Psoas muscle (tissue), 8 donors: ENCODE measurements around the gene TRIM50. TPM values are rescaled to one million over a fixed set of nuclear protein-coding genes. Genes with fewer than 3 reads are reported as not detected.
"Not testable (repeated sequence)": the region's sequence is repeated elsewhere in the genome, so short reads cannot be mapped to it uniquely, and the experiment has no call there.

Experiments used
- ATAC-seq, 4 donors: fragments of 200-7000 bp; cut with Tn5 transposase; one replicate each; pipeline ENCODE4 v1.9.1; 2020; ENCODE audit warnings: moderate library complexity in 3 of 4, mild to moderate bottlenecking in 2 of 4
- DNase-seq, 2 donors: peaks; one replicate each; pipeline ENCODE4 v3.0.0-alpha.2; 2020
- H3K27ac ChIP-seq: fragments of 200-600 bp; one replicate; pipeline ENCODE4 v1.8.0; 2022
- H3K27me3 ChIP-seq, 3 donors: fragments of 200-600 bp in 1 of 3; one replicate each; pipeline versions ENCODE4 v1.6.1 to v1.8.0; 2013 to 2022; ENCODE audit warnings: low read length in 2 of 3, mild to moderate bottlenecking in 2 of 3, moderate library complexity in 1 of 3; ENCODE audit not compliant: insufficient read depth in 3 of 3
- H3K36me3 ChIP-seq, 2 donors: fragments of 200-600 bp in 1 of 2; one replicate each; pipeline versions ENCODE4 v1.6.1 to v1.8.0; 2013 to 2022; ENCODE audit warnings: low read depth in 1 of 2, mild to moderate bottlenecking in 1 of 2, moderate library complexity in 1 of 2; ENCODE audit not compliant: insufficient read depth in 1 of 2
- H3K4me1 ChIP-seq: fragments of 200-600 bp; one replicate; pipeline ENCODE4 v1.8.0; 2022
- H3K4me3 ChIP-seq: fragments of 200-600 bp; one replicate; pipeline ENCODE4 v1.8.0; 2022; ENCODE audit warnings: mild to moderate bottlenecking
- H3K9me3 ChIP-seq: fragments of 200-600 bp; one replicate; pipeline ENCODE4 v1.8.0; 2022
- WGBS, 3 donors: extraction: QIAGEN DNeasy Blood & Tissue Kit; methylation state at CpG; one replicate each; pipeline versions ENCODE4 v1.1.6 to v1.1.7; 2013; 5-methylcytosine and 5-hydroxymethylcytosine counted together
- intact Hi-C, 2 donors: fragments of 100-400 bp; cut with DNase I; formaldehyde crosslinking; loops; one replicate each; pipeline versions ENCODE4 v1.11.0 to v1.14.2; 2022
- polyA plus RNA-seq, 3 donors: library from polyadenylated mRNA; stranded (reverse); fragments of 200-250 nt; gene quantifications; one replicate each; pipeline ENCODE4 v1.2.3, GENCODE V29; 2013
- total RNA-seq, 4 donors: library from RNA; stranded (reverse); fragmentation: NEBNext Ultra II Directional in 2 of 4; extraction: Animal tissue kit (Norgen Biotek cat#: 25700) in 2 of 4; gene quantifications; one replicate each; pipeline versions ENCODE4 v1.2.1 to v1.2.4, GENCODE V29; 2021 to 2023
- TF ChIP-seq, protein P1 (sequence below): fragments of 200-600 bp; IDR thresholded peaks from one replicate; pipeline ENCODE4 v1.8.0; 2022; ENCODE audit warnings: antibody characterized with exemption
- donor health status: healthy with polysubstance abuse.
- donor health status: DM: no; HTN: no; CAD: no; lungs with moderate emphysema.
- donor health status: Bipolar disorder and iron deficiency.
- donor health status: healthy.
- donor health status: DM: yes; HTN: yes; CAD: no.
- donor health status: DM: no; HTN: no; CAD: no.
- donor health status: DM: no; HTN: no; CAD: no.
- donor health status: DM: yes; HTN: yes; CAD: no.

TRIM50 gene
- total and polyA plus RNA-seq, 7 donors: 0.12 to 1.3 (median 0.32) TPM

DNA sequence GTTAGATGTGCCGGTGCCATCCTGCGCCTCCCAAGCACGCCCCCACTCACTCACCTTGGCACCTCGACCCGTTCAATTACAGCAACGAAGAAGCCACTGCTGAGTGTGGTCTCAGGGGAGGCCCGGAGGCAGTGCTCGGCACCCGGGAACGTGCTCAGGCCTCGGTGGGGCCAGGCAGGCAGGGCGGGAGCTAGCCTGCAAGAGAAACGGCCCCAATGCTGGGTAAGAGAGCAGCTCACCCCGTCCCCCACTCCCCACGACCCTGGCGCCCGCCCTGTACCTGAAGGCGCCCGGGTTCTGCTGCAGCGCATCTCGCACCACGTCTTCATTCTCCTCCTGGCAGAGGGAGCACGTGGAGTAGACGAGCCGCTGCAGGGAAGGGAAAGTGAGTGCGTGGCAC lies 24.3 kb downstream of the TRIM50 start:
- intact Hi-C loops: no loop called here
- ATAC-seq (no peak), DNase-seq (no peak)
- WGBS, 3 donors: 84 to 89% (median 85%) methylated on average over 23 to 26 of the region's 26 CpGs
- Histone ChIP-seq H3K4me3 (no peak overlapping the region), H3K36me3 (peaks cover 0 to 43% of the 10 kb centered on the region in 2 donors), H3K27me3 (no peaks in the 10 kb centered on the region), H3K4me1 (no peaks in the 10 kb centered on the region), H3K27ac (no peak overlapping the region), H3K9me3 (no peaks in the 10 kb centered on the region)
- TF ChIP-seq, protein P1, sequence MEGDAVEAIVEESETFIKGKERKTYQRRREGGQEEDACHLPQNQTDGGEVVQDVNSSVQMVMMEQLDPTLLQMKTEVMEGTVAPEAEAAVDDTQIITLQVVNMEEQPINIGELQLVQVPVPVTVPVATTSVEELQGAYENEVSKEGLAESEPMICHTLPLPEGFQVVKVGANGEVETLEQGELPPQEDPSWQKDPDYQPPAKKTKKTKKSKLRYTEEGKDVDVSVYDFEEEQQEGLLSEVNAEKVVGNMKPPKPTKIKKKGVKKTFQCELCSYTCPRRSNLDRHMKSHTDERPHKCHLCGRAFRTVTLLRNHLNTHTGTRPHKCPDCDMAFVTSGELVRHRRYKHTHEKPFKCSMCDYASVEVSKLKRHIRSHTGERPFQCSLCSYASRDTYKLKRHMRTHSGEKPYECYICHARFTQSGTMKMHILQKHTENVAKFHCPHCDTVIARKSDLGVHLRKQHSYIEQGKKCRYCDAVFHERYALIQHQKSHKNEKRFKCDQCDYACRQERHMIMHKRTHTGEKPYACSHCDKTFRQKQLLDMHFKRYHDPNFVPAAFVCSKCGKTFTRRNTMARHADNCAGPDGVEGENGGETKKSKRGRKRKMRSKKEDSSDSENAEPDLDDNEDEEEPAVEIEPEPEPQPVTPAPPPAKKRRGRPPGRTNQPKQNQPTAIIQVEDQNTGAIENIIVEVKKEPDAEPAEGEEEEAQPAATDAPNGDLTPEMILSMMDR: no peak

DNA sequence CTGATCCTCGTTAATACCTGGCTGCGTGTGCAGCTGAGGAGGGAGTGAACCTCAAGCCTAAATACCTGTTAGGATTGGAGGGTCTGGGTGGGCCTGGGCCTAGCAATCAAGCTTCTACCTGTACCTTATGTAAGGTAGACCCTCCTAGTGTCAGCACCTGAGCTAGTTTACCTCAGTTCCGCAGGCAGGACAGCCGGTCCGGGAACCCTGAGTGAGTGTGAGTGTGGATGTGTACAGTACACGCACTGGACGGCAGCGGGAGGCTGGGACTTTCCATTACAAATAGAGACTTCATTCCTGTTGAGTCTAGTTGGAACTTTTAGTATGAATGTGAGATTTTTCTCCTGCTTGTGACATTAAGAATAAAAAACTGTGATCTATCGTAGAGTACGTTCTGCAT lies 25.0 kb downstream of the TRIM50 start:
- H3K27ac ChIP-seq, H3K4me3 ChIP-seq, H3K4me1 ChIP-seq, H3K27me3 ChIP-seq, H3K9me3 ChIP-seq, ATAC-seq, DNase-seq, intact Hi-C loops: not testable (repeated sequence)
- 91 to 93% (median 91%) methylated on average over 8 to 10 of the region's 10 CpGs for WGBS, 3 donors
- peaks cover 0 to 43% of the 10 kb centered on the region in 2 donors for H3K36me3 ChIP-seq

DNA sequence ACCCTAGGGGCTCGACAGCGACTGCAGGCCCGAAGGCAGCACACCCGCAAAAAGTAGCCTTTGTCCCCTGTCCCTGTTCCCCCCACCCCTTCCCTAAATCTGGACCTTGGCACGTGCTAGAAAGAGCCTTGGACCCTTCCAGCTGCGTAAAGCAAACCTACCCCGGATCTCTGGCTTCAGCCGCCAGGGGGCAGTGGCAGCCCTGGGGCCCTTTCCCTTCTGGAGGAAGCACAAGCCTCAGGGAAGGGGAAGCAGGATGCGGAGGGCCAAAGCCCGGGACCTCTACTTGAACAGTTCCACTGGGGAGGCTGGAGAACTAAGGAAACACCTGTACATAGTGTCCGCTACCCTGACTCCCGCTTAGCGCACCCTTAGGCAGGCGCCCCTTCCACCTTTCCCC lies 26.8 kb downstream of the TRIM50 start:
- ATAC-seq: peak; percentile 47 to 68 (median 58)
- WGBS, 3 donors: 78 to 94% (median 86%) methylated on average over 7 to 10 of the region's 14 CpGs
- H3K9me3 ChIP-seq, DNase-seq, H3K27me3 ChIP-seq, H3K4me1 ChIP-seq, H3K27ac ChIP-seq, intact Hi-C loops, H3K4me3 ChIP-seq: not testable (repeated sequence)
- peaks cover 0 to 33% of the 10 kb centered on the region in 2 donors for H3K36me3 ChIP-seq

DNA sequence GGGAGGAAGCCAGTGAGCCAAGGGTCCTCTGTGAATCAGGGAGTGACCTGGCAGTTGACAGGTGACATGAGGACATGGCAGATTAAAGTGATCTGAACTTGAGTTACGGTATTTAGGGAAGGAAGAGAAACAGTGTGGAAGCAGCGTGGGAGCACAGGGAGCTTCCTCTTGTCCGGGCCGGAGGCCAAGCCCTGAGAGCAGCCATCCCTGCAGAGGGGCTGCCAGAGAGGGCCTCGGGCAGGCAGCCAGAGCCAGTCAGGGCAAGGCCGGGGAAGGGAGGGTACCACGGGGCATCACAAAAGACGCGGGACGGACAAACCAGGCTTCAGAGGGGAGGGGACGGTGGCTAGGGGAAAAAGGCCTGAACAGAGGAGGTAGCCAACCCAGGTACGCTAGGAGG lies 28.1 kb downstream of the TRIM50 start:
- H3K27ac ChIP-seq, H3K27me3 ChIP-seq, H3K9me3 ChIP-seq, DNase-seq, H3K4me3 ChIP-seq, H3K4me1 ChIP-seq, intact Hi-C loops: not testable (repeated sequence)
- H3K36me3 ChIP-seq: peaks cover 0 to 22% of the 10 kb centered on the region in 2 donors
- peak in 1 of 4 donors; percentile 9 for ATAC-seq
- 12 to 28% (median 24%) methylated on average over 7 to 8 of the region's 12 CpGs for WGBS, 3 donors

DNA sequence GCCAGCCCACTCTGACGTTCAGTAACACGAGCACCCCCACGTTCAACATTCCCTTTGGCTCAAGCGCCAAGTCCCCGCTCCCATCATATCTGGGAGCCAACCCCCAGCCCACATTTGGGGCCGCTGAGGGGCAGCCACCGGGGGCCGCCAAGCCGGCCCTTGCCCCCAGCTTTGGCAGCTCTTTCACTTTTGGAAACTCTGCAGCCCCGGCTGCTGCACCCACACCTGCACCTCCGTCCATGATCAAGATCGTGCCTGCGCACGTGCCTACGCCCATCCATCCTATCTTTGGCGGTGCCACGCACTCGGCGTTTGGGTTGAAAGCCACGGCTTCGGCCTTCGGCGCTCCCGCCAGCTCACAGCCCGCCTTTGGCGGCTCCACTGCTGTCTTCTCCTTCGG lies 30.2 kb downstream of the TRIM50 start:
- ATAC-seq, H3K36me3 ChIP-seq, intact Hi-C loops, H3K27ac ChIP-seq, H3K27me3 ChIP-seq, H3K4me3 ChIP-seq, DNase-seq, H3K9me3 ChIP-seq, H3K4me1 ChIP-seq: not testable (repeated sequence)
- WGBS, 3 donors: 94 to 96% (median 95%) methylated on average over 13 to 23 of the region's 27 CpGs

DNA sequence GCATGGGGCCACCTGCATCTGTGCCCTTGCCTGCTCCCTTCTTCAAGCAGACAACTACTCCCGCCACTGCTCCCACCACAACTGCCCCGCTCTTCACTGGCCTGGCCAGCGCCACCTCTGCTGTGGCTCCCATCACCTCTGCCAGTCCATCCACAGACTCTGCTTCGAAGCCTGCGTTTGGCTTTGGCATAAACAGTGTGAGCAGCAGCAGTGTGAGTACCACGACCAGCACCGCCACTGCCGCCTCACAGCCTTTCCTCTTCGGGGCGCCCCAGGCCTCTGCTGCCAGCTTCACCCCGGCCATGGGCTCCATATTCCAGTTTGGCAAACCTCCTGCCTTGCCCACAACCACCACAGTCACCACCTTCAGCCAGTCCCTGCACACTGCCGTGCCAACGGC lies 30.6 kb downstream of the TRIM50 start:
- H3K4me3 ChIP-seq, H3K27me3 ChIP-seq, H3K27ac ChIP-seq, H3K36me3 ChIP-seq, H3K4me1 ChIP-seq, intact Hi-C loops, H3K9me3 ChIP-seq, ATAC-seq, DNase-seq: not testable (repeated sequence)
- WGBS, 3 donors: no CpG with 5 or more reads among the region's 13 CpGs

DNA sequence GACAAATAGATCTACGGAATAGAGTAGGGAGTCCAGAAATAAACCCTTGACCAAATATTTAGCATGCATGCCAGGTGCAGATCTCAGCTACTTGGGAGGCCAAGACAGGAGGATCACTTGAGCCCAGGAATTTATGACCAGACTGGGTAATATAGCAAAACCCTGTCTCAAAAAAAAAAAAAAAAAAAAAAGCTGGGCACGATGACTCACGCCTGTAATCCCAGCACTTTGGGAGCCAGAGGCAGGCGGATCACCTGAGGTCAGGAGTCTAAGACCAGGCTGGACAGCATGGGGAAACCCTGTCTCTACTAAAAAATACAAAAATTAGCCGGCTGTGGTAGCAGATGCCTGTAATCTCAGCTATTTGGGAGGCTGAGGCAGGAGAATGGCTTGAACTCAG lies 50.7 kb downstream of the TRIM50 start:
- H3K36me3 ChIP-seq, DNase-seq, intact Hi-C loops, H3K27me3 ChIP-seq, H3K27ac ChIP-seq, H3K4me3 ChIP-seq, H3K4me1 ChIP-seq, H3K9me3 ChIP-seq: not testable (repeated sequence)
- 17 to 27% (median 27%) methylated on average over 1 of the region's 5 CpGs for WGBS, 3 donors
- ATAC-seq: peak; percentile 34 to 79 (median 58)

DNA sequence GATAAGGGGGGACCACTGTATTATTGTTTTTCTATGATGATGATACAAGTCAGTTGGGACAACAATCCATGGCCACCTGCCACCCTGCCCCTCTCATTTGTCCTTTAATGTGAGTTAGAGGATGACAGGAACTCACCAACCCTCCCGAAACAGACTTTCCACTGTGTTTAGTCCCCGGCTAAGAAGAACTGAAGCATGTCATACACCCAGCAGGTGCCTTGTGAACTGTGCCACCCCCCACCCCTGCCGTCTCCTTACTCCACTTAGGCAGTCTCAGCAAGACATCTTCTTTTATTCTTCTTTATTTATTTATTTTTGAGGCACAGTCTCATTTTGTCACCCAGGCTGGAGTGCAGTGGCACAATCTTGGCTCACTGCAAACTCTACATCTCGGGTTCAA lies 60.1 kb downstream of the TRIM50 start:
- H3K4me3 ChIP-seq, H3K27ac ChIP-seq, intact Hi-C loops, ATAC-seq, H3K27me3 ChIP-seq, DNase-seq, H3K36me3 ChIP-seq, H3K4me1 ChIP-seq, H3K9me3 ChIP-seq: not testable (repeated sequence)
- WGBS, 3 donors: 79 to 83% (median 81%) methylated on average over 3 of the region's 4 CpGs

DNA sequence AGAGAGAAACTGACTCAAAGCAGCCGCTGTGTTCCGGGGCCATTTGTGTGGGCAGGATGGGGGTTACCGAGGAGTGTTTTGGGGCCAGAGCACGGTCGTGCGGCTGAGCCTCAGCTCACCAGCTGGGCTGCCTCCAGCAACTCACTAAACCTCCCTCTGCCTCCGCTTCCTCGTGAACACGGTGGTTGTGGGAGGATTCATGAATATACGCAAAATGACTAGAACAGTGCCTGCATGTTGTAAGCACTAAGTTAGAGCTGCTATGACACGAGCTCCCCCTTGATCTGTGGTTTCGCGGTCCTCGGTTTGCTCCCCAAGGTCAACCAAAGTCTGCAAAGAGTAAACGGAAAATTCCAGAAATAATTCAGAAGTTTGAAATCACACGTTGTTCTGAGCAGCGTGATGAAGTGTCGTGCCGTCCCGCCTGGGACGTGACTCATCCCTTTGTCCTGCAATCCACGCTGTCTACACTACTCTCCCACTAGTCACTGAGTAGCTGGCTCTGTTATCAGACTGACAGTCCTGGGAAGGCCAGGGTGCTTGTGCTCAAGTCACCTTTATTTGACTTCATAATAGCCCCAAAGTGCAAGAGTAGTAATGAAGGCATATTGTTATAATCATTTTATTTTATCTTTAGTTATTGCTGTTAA lies 61.0 kb downstream of the TRIM50 start:
- H3K27me3 ChIP-seq, H3K9me3 ChIP-seq, H3K27ac ChIP-seq, DNase-seq, intact Hi-C loops, H3K36me3 ChIP-seq, H3K4me1 ChIP-seq, H3K4me3 ChIP-seq: not testable (repeated sequence)
- no CpG with 5 or more reads among the region's 22 CpGs for WGBS, 3 donors
- ATAC-seq: peak; percentile 74 to 97 (median 88)
